ENCODE data around the gene ACTMAP.

GRCh38 chr19:40739030-40739839, 11.0 kb downstream of the ACTMAP start:
- no peak for TF ChIP-seq CTCF (IDR thresholded peaks at IDR 0.05 in 4 of 5, conservative IDR thresholded peaks at IDR 0.05 in 1 of 5)
- TF ChIP-seq POLR2A (IDR thresholded peaks at IDR 0.05): no peak

All from gastrocnemius medialis (tissue), 4 donors.